NOMO-1 (cell line): ENCODE data around the gene KLHL11.
"Not testable (repeated sequence)": the region's sequence is repeated elsewhere in the genome, so short reads cannot be mapped to it uniquely, and the experiment has no call there.

Experiments
- DNase-seq, 2 experiments: peaks; one replicate each; lab custom pipeline; 2025; ENCODE audit not compliant: unreplicated experiment in 2 of 2; lab: John Stamatoyannopoulos, UW

KLHL11 gene

GRCh38 chr17:41837761-41838538 is 27.3 kb downstream of the KLHL11 start, which contains the start of gene KLHL10:
TSS of gene KLHL10 (plus strand) at chr17:41837825. CDS start at chr17:41837933, 108 bp downstream.
- no peak for DNase-seq

GRCh38 chr17:41836550-41837196 is 28.6 kb downstream of the KLHL11 start:
- DNase-seq = no peak

- DNase-seq = no peak
These were observed 29.2 kb downstream of the KLHL11 start, which contains the start of gene NT5C3B for GRCh38 chr17:41835800-41836549. TSS of gene NT5C3B (minus strand) at chr17:41836232. CDS start at chr17:41836193, 39 bp downstream.

- DNase-seq = peak in 1 of 2 experiments; percentile 26
These were observed 29.9 kb downstream of the KLHL11 start for GRCh38 chr17:41835214-41835799.

- not testable (repeated sequence) for DNase-seq
These were observed 35.3 kb downstream of the KLHL11 start for GRCh38 chr17:41829961-41830360.

- no peak for DNase-seq
These were observed 39.9 kb downstream of the KLHL11 start for GRCh38 chr17:41825175-41825845.

GRCh38 chr17:41824086-41824485 is 41.1 kb downstream of the KLHL11 start:
- no peak for DNase-seq

GRCh38 chr17:41823580-41823979 is 41.6 kb downstream of the KLHL11 start:
- no peak for DNase-seq

- no peak for DNase-seq
These were observed 42.1 kb downstream of the KLHL11 start for GRCh38 chr17:41823141-41823524.

- DNase-seq = no peak
These were observed 42.7 kb downstream of the KLHL11 start for GRCh38 chr17:41822216-41823140.

GRCh38 chr17:41821776-41822175 is 43.4 kb downstream of the KLHL11 start:
- DNase-seq = no peak

GRCh38 chr17:41818024-41818423 is 47.2 kb downstream of the KLHL11 start:
- no peak for DNase-seq

- DNase-seq = no peak
These were observed 48.4 kb downstream of the KLHL11 start for GRCh38 chr17:41816637-41817320.

- DNase-seq = no peak
These were observed 51.0 kb downstream of the KLHL11 start for GRCh38 chr17:41814195-41814594.

- no peak for DNase-seq
These were observed 51.5 kb downstream of the KLHL11 start for GRCh38 chr17:41813699-41814124.

GRCh38 chr17:41813152-41813680 is 52.0 kb downstream of the KLHL11 start:
- no peak for DNase-seq

GRCh38 chr17:41812381-41813151 is 52.7 kb downstream of the KLHL11 start, which contains the start of gene FKBP10:
TSS of gene FKBP10 (plus strand) at chr17:41813004. CDS start at chr17:41813035, 31 bp downstream.
- peak in 1 of 2 experiments; percentile 22 for DNase-seq
